Embryonic facial prominence (tissue), 1 donor: Measurements from ENCODE around the gene FXYD6.

Source experiments
- DNase-seq: peaks from one replicate; pipeline ENCODE4 v3.0.0-alpha.2; 2016; ENCODE audit errors: extremely low spot score

FXYD6 gene

DNA sequence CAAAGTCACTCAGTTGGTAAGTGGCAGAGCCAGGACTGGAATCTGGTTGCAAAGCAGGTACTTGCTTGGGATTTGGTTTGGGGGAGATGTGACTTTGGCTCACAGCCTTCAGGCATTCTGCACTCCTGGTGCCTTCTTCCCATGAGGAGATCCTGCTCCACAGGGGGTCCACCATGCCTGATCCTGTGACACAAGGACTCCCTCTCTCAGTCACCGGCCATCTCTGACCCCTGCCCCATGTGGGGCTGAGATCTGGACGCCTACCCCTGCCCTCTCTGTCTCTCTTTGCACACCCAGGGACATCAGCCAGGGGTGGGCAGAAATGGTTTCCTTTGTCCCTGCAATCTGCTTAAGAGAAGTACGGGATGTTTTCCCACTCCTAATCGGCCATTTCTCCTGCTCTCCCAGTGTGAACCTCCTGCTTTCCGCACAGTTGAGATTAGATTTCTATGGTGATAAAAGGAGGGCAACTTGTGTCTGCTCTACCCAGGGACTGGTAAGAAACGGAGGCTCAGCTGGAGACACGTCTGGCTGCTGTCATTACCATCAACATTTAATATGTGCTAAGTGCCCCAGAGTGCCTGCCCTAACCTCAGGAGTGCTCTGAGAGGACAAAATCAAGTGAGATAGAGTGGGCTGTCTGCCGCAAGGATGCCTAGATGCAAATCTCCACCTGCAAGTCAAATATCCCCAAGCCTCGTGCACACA, 11.1 kb upstream of the FXYD6 start:
- no peak for DNase-seq

DNA sequence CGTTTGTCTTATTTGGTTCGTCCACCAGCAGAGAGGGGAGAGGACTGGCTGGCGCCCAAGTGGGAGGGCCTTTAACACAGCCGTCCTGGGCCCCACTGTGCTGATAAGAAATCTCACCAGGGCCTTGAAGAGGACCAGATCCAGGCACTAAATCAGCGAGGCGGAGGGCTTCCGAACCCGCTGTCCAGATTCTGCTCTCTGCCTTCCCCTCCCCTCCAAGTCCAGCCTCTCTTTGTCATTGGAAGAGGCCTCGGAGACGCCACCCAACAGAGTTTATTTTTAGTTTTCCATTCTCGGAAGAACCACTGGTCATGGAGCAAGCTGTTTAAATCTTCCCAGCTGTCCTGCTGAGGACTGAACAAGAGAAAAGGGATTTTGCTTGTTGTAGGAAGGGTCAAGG, 9.3 kb upstream of the FXYD6 start:
- no peak for DNase-seq

GRCh38 chr11:117884994-117885393, 8.5 kb upstream of the FXYD6 start:
- DNase-seq, result no peak

- no peak for DNase-seq
These were observed 6.6 kb upstream of the FXYD6 start for GRCh38 chr11:117883063-117883462.

- DNase-seq, result no peak
These were observed 6.0 kb upstream of the FXYD6 start for GRCh38 chr11:117882311-117882905.

GRCh38 chr11:117881217-117881616, 4.8 kb upstream of the FXYD6 start:
- DNase-seq, result no peak

- no peak for DNase-seq
These were observed 3.3 kb upstream of the FXYD6 start for GRCh38 chr11:117879516-117880480.

DNA sequence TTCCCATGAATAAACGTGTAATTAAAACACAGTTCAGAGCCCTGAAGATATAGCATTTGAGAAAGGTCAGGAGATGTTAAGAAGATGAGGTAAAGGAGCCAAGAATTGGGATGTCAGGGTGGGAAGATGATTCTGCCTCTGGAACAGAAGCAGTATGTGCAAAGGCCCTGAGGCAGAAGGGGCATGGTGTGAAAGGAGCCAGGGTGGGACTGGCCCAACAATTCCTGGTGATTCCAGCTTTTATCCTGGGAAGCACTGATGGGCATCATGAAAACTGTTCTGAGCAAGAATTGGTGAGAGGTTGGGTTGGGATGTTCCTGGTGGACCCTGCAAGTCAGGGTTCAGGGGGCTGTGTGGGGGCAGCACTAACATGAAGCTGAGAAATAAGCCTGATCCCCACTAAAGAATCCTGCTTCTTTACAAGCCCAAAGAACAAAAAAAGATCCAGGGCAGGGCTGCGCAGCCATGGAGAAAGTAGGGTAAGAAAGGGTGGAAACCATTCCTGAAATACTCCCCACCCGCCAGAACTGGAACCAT, 2.5 kb upstream of the FXYD6 start:
- DNase-seq, result no peak

DNA sequence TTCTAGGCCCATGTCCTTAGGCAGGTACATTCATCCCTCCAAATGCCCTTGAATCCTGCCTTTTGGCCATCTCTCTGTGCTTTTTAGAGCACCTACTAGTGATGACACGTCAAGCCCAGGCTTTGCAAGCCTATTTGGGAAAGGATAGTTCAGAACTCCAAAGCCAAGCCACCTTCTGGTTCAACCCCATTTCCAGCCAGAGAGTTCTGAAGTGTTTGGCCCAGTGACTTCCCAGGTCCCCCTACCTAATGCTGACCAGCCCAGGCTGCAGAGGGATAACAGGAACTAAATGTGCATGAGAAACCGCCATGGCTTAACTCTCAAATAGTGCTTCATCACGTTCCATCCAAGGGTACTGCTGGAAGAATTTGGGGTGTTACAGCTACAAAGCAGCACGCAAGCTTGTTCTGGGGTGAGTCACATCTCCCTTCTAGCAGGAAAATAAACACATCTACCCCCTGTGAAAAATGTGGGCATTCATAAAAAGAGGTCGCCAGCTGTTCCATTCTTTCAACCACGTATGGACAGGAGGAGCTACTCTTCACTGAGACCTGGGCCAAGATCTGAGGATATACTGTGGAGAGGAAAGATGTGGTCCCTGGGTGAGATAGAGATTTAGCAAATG, 2.0 kb upstream of the FXYD6 start:
- DNase-seq, result no peak

DNA sequence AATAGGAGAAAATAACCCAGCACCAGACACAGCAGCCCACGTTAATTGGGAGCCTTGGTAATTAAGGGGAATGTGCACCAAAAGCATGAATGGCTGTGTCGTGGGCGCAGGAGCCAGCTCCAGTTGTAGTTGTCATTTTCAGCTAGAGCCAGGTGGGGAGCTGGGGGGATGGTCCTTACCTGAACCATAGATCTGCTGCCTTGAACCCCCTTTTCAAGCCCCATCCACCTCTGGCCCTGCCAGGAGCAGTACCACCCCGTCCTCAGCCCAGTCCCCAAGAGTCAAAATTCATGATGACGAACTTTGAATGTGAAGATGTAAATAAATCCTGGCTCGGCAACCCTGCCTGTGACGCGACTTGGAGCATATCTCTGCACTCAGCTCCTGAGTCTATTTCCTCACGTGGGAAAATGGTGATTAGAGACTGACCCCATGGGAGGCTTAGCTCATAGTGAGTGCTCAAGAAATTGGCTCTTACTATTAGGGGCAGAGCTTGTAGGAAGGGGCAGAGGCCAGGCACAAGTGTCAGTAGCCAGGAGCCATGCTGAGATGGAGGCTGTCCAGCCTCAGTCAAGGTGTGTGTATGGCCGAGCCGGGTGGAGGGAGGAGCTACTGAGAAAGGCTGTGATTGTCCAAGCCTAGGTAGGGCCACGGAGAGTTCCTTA, 794 bp upstream of the FXYD6 start:
- no peak for DNase-seq

- DNase-seq, result no peak
These were observed 458 bp downstream of the FXYD6 start for GRCh38 chr11:117876059-117876340.

DNA sequence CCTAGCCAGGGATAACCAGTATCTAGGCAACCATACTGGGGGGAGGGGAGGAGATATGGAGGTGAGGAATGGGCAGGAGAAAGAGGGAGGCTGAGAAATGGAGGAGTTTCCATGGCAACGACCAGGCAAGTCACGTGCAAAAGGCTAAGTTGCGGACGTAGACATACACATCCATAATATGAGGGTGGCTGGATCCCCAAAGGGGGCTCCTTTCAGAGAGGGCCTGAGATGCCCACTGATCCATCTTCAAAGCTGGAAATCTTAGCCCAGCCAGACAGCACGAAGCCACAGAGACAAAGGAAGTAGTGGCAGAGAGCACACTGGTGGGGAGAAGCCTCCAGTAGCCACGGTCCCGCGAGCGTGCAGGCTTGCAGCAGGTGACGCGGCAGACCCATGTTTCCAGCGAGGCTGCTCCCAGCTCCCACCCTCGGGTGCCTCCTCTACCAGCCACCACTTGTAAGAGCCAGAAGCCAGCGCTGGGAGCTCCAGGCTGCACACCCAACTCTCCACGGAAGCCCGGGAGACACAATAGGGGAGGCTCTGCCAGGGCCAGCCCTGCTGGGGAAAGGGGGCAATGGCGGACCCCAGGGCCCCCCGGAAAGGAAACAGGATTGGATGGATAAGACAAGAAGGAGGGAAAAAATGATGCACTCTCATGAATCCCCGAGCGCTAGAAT, 938 bp downstream of the FXYD6 start:
- DNase-seq, result no peak

DNA sequence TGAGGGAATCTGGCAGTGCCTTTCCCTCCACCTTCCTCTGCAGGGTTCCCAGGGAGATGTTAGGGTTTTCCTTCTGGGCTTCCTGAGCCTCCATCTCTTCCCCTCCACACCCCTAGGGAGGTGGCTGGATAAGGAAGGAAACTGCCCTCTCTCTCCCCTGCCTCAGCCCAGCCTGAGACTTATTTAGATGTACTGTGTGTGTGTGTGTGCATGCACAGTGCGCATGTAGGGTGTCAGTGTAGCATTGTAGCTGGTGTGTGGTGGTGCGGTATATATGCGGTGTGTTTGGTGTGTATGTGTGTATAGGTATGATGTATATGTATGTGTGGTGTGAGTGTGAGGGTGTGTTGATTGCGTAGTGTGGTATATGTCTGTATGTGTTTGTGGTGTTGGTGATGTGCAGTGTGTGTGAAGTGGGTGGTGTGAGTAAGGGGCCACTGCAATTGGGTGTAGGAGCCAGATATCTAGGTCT, 1.5 kb downstream of the FXYD6 start:
- DNase-seq, result no peak

GRCh38 chr11:117874253-117874909, 2.1 kb downstream of the FXYD6 start:
- no peak for DNase-seq

- no peak for DNase-seq
These were observed 2.7 kb downstream of the FXYD6 start for GRCh38 chr11:117873828-117874125.

DNA sequence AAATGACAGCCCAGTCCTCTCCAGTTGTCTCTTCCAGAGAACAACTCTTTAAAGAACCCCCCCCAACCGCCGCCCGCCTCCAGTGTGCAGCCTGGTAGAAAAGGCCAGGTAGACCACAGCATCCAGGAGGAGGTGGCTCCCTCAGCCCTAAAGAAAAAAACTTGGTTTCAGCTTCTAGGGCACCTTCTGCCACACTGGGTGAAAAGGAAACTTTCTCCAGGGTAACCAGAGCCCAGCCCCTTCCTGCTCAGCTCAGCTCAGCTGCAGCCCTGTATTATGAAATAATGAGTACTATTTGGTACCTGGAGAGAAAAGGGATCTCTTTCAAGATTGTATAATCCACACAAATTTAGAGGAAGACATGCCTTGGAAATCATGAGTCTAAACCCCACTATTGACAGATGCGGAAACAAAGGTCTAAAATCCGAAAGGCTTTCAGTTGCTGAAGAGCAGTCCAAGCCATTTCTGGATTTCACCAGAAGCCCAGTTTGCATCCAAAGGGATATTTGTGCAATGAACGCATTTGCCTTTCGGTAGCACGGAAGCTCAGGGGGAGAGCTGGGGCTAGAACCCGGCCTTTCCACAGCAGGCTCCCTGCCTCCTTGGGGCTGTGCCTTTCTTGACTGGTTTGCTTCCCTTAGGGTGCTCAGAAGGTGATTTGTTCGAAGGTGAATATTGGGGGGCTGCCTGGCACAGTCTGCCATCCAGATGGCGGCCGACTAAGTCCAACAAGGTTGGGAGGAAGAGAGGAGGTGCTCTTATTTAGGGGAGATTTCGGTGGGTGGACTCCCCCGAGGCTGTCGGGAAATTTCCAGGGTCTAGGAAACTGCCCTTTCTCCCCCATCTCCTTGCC, 3.3 kb downstream of the FXYD6 start:
- no peak for DNase-seq

DNA sequence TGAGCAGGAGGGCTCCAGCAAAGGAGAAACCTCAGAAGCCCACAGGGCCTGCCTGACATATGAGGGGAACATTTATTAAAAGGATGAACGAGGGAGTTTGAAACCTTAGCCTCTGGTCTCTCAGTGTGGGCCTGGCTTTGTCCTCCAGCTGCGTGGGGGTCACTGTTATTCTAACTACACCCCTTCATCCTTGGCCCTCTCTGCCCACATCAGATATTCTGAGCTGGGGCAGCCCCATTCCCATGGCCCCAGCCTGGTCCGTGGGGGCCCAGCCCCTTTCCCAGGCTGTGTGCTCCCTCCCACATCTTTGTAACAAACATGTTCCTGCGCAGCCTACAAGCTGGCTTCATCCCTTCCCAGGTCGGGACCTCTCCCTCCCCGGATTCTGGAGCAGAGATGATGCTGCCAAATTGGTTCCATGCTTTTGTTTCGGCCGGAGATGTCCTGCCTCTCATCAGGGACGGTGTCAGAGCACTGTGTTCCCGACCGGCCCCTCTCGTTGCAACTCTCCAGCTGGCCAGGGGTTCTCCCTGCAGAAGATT, 4.0 kb downstream of the FXYD6 start:
- no peak for DNase-seq

DNA sequence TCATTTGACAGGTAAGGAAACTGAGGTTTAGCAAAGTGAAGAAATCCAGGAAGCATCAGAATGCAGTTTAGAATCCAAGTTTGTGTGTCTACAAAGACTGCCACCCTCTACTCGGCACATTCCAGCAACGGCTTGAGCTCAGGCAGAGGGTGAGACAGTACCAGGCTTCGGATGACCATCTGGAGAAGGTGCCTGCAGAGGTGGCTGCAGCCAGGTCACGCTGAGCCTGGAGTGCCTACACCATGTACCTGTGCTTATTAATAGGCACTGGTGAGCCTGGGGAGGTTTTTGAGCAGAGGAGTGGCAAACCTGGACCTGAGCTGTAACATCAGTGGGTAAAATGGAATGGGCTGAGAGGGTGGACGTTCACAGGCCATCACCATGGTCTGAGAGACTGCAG, 4.7 kb downstream of the FXYD6 start:
- DNase-seq, result no peak

- DNase-seq, result no peak
These were observed 5.3 kb downstream of the FXYD6 start for GRCh38 chr11:117871160-117871559.
